Measurements from ENCODE around the gene MVB12B. TPM values are rescaled to one million over a fixed set of nuclear protein-coding genes. Genes with fewer than 3 reads are reported as not detected.
A peak's percentile ranks its signal among the peaks of the same experiment; 100 is the strongest.

MVB12B gene
- total and polyA plus RNA-seq, 2 of the 8 experiments (the other 6 are each of a cell fraction or from before 2014, with no cell fraction given), result 2.6 to 5.0 TPM

DNA sequence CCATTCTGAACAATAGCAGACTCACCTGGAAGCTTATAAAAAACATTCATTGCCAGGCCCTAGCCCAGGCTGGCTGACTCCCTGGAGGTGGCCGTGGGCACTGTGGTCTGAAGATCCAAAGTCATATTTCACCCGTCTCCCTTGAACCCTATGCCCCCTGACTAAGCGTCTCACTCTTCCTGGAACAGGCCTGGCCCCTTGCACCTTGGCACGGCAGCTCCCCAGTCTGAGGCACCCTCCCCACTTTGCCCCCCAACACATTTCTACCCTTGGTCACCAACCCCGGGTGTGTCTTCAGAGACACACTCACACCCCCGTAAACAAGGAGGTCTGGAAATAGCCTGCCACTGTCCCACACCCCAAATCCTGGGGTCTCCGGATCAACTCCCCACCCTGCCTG lies 218.5 kb downstream of the MVB12B start:
- H3K79me1 ChIP-seq (ENCODE audit: low read depth, low read length), result no peaks in the 10 kb centered on the region
- H3K4me2 ChIP-seq (ENCODE audit: insufficient read depth in 1 of 2, low read depth in 2 of 2, low read length in 2 of 2), result no peak overlapping the region
- H3K4me1 ChIP-seq (replicated peaks in 1 of 4; ENCODE audit: control insufficient read depth in 3 of 4, insufficient read depth in 4 of 4, low read length in 3 of 4), result no peaks in the 10 kb centered on the region
- no peak overlapping the region for H4K91ac ChIP-seq (replicated peaks; ENCODE audit: insufficient read length, low read length)
- CTCF ChIA-PET (ENCODE audit: partially characterized antibody), result interaction anchor here (1.8 to 2.2 kb wide), 4 partner anchors 9 to 46 kb away, joined by 5 to 13 read pairs (median 7); no protein-coding TSS in a partner anchor
- TF ChIP-seq SIRT6 (IDR thresholded peaks at IDR 0.05; ENCODE audit: low read length) (no peak), KDM5A (IDR thresholded peaks at IDR 0.05; ENCODE audit: low read length) (no peak), BRCA1 (IDR thresholded peaks at IDR 0.05; ENCODE audit: low read depth, low read length) (no peak), CHD2 (IDR thresholded peaks at IDR 0.05; ENCODE audit: low read length) (no peak), SIN3A (conservative IDR thresholded peaks at IDR 0.05 in 1 of 2, IDR thresholded peaks at IDR 0.05 in 1 of 2; ENCODE audit: low read depth in 1 of 2, low read length in 2 of 2) (no peak), TAF7 (optimal IDR thresholded peaks at IDR 0.05; ENCODE audit: borderline replicate concordance, low read depth, low read length) (no peak), CBX5 (IDR thresholded peaks at IDR 0.05; ENCODE audit: low read depth, low read length) (no peak), TEAD4 (IDR thresholded peaks at IDR 0.05; ENCODE audit: low read depth, low read length) (no peak), SRF (IDR thresholded peaks at IDR 0.05; ENCODE audit: low read depth, low read length) (no peak), RFX5 (IDR thresholded peaks at IDR 0.05; ENCODE audit: borderline replicate concordance, low read depth, low read length) (no peak), GTF2F1 (IDR thresholded peaks at IDR 0.05; ENCODE audit: borderline replicate concordance, low read depth, low read length) (no peak)
- no peak overlapping the region for H2BK20ac ChIP-seq (ENCODE audit: low read length)
- no peaks in the 10 kb centered on the region for H4K20me1 ChIP-seq (replicated peaks in 1 of 2; ENCODE audit: control insufficient read depth in 1 of 2, insufficient read depth in 2 of 2, low read length in 2 of 2)
- no peak overlapping the region for H3K4me3 ChIP-seq (ENCODE audit: extremely low read depth in 1 of 4, insufficient read depth in 2 of 4, low read depth in 3 of 4, low read length in 4 of 4)
- H2AFZ ChIP-seq (ENCODE audit: low read length), result no peak overlapping the region
- H3K23me2 ChIP-seq (ENCODE audit: low read depth, low read length), result no peaks in the 10 kb centered on the region
- H3K27me3 ChIP-seq (replicated peaks in 1 of 4; ENCODE audit: control insufficient read depth in 3 of 4, extremely low read depth in 1 of 4, insufficient read depth in 3 of 4, low read length in 3 of 4), result no peaks in the 10 kb centered on the region
- FAIRE-seq (no peak), DNase-seq (ENCODE audit: low read depth in 1 of 2, low spot score in 2 of 2) (no peak)
- no peak overlapping the region for H3K4ac ChIP-seq (replicated peaks; ENCODE audit: insufficient read length, low read depth, low read length)
- POLR2A ChIA-PET (ENCODE audit: partially characterized antibody), result no interaction called here
- no peak overlapping the region for H3K23ac ChIP-seq (ENCODE audit: insufficient read length)
- H3K79me2 ChIP-seq (ENCODE audit: control insufficient read depth in 1 of 2, insufficient read depth in 2 of 2, low read length in 2 of 2), result no peaks in the 10 kb centered on the region
- H3K36me3 ChIP-seq (ENCODE audit: control insufficient read depth in 2 of 4, insufficient read depth in 4 of 4, low read length in 3 of 4), result no peaks in the 10 kb centered on the region
- no peak overlapping the region for H2BK15ac ChIP-seq (ENCODE audit: low read length)
- no peak overlapping the region for H3K56ac ChIP-seq (replicated peaks; ENCODE audit: insufficient read length, low read depth, low read length)
- no peak overlapping the region for H3K18ac ChIP-seq (ENCODE audit: extremely low read depth, low read length)
- peaks cover 0 to 3% of the 10 kb centered on the region in 2 experiments; a peak in 1 of 4 replicates for H3K9me3 ChIP-seq (ENCODE audit: insufficient read depth in 2 of 2, low read depth in 1 of 2, low read length in 1 of 2)
- H2BK120ac ChIP-seq (replicated peaks; ENCODE audit: low read depth, low read length), result no peak overlapping the region
- no peak overlapping the region for H2AK5ac ChIP-seq (ENCODE audit: low read depth, low read length)
- H2BK12ac ChIP-seq (ENCODE audit: low read depth, low read length), result no peak overlapping the region
- peak overlapping the region; percentile 29; the same call in 1 of the 2 replicates for H4K8ac ChIP-seq (ENCODE audit: extremely low read depth, insufficient read depth, low read length)
- H2BK5ac ChIP-seq (ENCODE audit: low read depth, low read length), result no peak overlapping the region
- no peak overlapping the region for H3K27ac ChIP-seq (ENCODE audit: low read depth, low read length)
- WGBS, 2 experiments (ENCODE audit: extremely low coverage in 1 of 2, insufficient coverage in 1 of 2, insufficient read length in 1 of 2, insufficient replicate concordance in 2 of 2, low coverage in 1 of 2, low lambda C conversion rate in 2 of 2, missing lambda C conversion rate in 1 of 2), result 98% methylated on average over 6 of the region's 7 CpGs; no CpG with 5 or more reads in 1 of the 2 experiments
- H3K14ac ChIP-seq (ENCODE audit: insufficient read length), result no peak overlapping the region
- no peak overlapping the region for H4K5ac ChIP-seq (ENCODE audit: insufficient read length, low read depth, low read length)
- no peak overlapping the region for H3K9ac ChIP-seq (replicated peaks in 1 of 4; ENCODE audit: extremely low read depth in 1 of 4, low read depth in 3 of 4, low read length in 3 of 4)
